ENCODE measurements around the gene GABRB1.

The GABRB1 gene

GRCh38 chr4:47122592-47123291 is 91.4 kb downstream of the GABRB1 start:
- DNase-seq: no peak

GRCh38 chr4:47128991-47129390 is 97.6 kb downstream of the GABRB1 start:
- DNase-seq: no peak

DNA sequence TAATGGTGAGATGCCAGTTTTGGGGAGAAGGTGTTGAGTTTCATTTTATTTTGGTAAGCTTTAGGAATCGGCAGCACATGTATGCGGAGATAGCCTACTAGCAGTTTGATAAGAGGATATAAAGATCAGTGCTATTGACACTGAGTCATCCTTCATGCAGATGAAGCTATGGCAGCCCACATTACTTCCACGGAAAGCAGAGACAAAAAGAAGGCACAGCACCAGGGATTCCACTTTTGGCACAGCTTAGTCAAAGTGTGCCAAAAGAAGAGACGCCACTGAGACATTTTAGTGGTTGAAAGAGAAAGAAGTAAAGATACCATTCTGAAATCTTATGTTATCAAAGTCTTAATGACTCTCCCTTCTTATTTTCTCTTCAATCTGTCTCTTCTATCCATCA is 103.8 kb downstream of the GABRB1 start:
- no peak for DNase-seq

- no peak for DNase-seq
Observed at GRCh38 chr4:47143261-47143660, 111.9 kb downstream of the GABRB1 start.

DNA sequence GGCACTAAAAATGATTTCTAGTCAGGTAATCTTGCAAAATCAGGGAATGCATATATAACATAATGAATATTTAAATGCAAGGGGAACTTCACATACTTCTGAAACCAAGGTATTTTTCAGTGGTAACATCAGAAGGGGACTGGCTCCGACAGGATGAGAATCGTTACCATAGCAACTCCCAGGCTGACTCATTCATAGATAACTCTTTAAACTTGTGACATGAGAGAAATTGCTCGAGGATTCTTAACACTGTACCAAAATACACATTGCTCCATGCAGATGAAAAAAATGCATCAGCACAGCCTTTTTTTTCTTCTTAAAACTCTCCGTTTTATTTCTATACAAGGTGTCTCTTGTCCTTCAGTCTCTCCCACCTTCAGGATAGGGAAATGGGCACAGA is 114.3 kb downstream of the GABRB1 start:
- DNase-seq: no peak

DNA sequence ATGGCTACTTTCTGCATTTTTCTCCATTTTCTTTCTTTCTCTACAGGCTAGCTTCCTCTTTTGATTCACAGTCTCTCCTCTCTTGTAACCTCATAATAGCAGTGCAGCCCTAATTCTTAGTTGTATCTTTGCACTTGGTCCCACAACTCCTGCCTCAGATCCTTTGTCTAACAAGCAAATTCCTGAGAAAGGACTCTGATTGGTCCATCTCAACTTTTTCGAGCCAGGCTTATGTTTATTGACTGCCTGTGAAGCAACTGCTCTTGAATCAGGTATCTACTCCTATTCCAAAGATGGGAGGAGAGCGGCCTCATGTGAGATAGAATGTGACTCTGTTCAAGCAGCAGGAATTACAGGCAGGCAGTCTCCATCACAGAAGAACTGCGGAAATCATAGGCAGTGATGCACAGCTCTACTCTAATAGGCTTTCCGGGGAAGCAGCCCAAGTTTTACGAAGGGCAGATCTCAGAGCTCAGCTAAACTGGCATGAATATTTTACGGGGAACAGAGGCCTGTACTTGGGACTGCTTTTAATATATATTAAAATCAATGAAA is 123.5 kb downstream of the GABRB1 start:
- no peak for DNase-seq

- no peak for DNase-seq
Observed at GRCh38 chr4:47155919-47156318, 124.6 kb downstream of the GABRB1 start.

DNA sequence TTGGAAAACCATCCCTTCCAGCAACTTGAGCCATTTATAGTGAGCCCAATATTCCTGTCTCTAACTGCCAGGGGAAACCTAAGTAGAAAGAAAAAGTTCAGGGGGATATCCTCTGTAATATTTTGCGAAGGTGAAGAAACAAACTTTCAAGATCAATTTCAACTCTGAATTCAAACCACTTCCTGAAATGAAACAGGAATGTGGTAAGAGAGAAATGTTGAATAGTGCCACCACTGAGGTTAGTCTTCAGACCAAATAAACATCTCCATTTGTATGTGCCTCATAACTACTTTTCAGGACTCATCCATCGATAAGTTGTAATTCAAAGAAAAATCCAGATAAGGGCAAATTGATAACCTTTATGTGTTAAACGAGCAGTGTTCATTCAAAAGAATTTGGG is 128.7 kb downstream of the GABRB1 start:
- no peak for DNase-seq

GRCh38 chr4:47167081-47168035 is 136.0 kb downstream of the GABRB1 start:
- no peak for DNase-seq

GRCh38 chr4:47184083-47184482 is 152.7 kb downstream of the GABRB1 start:
- no peak for DNase-seq

GRCh38 chr4:47185761-47186160 is 154.4 kb downstream of the GABRB1 start:
- no peak for DNase-seq

GRCh38 chr4:47187608-47188007 is 156.2 kb downstream of the GABRB1 start:
- DNase-seq: no peak

DNA sequence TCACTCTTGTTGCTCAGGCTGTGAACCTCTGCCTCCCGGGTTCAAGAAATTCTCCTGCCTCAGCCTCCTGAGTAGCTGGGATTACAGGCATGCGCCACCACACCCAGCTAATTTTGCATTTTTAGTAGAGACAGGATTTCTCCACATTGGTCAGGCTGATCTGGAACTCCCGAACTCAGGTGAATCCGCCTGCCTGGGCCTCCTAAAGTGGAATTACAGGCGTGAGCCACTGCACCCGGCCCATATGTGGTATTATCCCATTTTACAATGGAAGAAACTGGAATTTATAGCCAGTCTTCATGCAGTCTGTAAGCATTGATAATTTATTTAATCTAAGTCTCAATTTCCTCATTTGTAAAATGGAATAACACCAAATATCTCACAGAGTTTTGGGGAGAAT is 161.8 kb downstream of the GABRB1 start:
- no peak for DNase-seq

GRCh38 chr4:47194036-47194737 is 162.8 kb downstream of the GABRB1 start:
- DNase-seq: no peak

DNA sequence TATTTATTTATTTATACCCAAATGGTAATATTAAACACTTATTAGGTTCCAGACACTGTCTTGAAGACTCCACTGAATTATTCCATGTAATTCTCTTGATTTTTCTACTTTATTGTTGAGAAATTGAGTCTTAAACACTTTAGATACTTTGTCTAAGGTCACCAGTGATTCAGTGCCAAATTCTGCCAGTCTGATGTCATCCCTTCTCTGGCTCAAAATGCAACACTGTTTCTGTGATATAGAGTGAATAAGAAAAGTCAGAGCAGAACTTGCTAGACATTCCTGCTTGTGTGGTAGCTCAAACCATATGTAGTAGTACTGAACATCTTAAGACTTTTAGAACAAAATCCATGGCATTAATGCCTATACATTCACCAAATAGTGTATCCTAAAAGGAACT is 164.3 kb downstream of the GABRB1 start:
- DNase-seq: no peak

GRCh38 chr4:47198791-47199190 is 167.4 kb downstream of the GABRB1 start:
- no peak for DNase-seq

GRCh38 chr4:47203593-47203992 is 172.2 kb downstream of the GABRB1 start:
- DNase-seq: no peak

DNA sequence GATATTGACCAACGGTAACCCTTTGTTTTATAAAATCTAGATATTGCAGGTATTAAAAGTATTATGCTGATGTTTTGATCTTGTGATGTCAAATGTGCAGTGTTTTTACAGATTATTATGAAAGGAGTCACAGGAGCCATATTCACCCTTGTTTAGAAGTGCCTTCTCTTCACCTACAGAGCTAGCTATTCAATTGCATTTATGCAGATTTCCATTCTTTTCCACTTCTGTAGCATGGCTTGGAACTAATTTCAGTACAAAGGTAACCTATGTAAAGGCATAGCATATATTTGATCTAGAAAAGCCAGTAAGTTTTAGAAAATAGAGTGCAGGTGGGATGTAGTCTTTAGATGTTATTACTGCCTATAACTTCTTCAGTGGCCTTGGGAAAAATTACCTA is 176.2 kb downstream of the GABRB1 start:
- no peak for DNase-seq

- DNase-seq: no peak
Observed at GRCh38 chr4:47209833-47210232, 178.5 kb downstream of the GABRB1 start.

GRCh38 chr4:47210828-47211227 is 179.5 kb downstream of the GABRB1 start:
- no peak for DNase-seq

DNA sequence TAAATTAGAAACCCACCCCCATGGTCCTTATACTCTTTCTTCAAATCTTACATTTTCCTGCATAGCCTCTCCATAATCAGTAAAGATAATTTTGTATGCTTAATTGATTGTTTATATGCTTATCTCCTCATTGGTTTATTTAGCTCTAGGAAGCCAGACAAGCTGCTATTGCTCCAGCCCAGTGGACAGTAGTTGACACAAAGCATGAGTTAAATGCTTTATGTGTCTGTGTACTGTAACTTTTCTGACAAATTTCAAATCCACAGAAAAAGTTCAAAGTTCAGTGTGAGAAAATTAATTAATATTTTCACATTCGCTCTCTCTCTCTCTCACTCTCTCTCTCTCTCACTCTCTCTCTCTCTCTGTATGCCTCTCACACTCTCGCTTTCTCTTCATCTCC is 181.7 kb downstream of the GABRB1 start:
- DNase-seq: no peak

DNA sequence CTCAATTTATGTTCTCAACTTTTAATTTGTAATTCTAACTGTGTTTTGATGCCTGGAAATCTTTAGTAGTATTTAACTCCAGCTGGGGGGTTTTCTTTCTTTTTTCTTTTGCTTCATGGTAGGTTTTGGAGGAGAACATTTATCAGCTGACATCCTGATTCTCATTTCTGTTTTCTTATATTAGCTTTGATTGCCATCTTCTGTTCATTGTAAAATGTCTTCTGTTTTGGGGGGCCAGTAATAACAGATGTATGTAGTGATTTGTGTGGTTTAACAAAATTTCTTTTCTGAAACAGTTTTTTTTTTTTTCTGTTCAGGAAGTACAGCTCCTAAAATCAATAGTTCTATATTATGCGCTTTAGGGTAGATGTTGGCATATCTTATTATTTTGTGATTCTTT is 182.2 kb downstream of the GABRB1 start:
- DNase-seq: no peak

GRCh38 chr4:47213971-47214370 is 182.6 kb downstream of the GABRB1 start:
- DNase-seq: no peak
